Measurements from ENCODE around the gene ZNF574.
"Not testable (repeated sequence)": the region's sequence is repeated elsewhere in the genome, so short reads cannot be mapped to it uniquely, and the experiment has no call there.

ZNF574 gene

DNA sequence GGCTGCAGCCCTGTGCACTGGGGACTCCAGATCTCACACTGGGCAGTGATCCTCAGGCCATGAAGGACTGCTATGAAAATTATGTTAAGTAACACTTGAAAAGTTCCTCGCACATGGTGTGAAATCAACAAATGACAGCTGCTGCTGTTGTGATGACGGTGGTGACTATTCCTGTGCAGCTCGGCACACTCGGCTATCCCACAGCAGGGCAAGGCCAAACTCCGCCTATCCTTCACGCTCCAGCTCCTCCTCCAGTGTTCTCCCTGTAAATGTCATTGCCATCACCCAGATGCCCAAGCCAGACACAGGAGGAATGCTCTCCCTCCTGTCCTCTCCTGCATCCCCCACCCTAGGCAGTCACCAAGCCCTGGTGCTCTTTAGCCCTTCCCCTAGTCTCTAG, 37.3 kb upstream of the ZNF574 start:
- Histone ChIP-seq H3K27ac (replicated peaks) (no peak overlapping the region), H3K27me3 (ENCODE audit: insufficient read depth, poor library complexity, severe bottlenecking) (no peaks in the 10 kb centered on the region), H3K4me3 (replicated peaks; ENCODE audit: insufficient read depth, low read length) (no peak overlapping the region)
- TF ChIP-seq SPI1 (IDR thresholded peaks at IDR 0.05; ENCODE audit: borderline replicate concordance, low read depth), result no peak
- TF ChIP-seq GABPA (IDR thresholded peaks at IDR 0.05; ENCODE audit: low read depth), result no peak
- TF ChIP-seq, protein P1, sequence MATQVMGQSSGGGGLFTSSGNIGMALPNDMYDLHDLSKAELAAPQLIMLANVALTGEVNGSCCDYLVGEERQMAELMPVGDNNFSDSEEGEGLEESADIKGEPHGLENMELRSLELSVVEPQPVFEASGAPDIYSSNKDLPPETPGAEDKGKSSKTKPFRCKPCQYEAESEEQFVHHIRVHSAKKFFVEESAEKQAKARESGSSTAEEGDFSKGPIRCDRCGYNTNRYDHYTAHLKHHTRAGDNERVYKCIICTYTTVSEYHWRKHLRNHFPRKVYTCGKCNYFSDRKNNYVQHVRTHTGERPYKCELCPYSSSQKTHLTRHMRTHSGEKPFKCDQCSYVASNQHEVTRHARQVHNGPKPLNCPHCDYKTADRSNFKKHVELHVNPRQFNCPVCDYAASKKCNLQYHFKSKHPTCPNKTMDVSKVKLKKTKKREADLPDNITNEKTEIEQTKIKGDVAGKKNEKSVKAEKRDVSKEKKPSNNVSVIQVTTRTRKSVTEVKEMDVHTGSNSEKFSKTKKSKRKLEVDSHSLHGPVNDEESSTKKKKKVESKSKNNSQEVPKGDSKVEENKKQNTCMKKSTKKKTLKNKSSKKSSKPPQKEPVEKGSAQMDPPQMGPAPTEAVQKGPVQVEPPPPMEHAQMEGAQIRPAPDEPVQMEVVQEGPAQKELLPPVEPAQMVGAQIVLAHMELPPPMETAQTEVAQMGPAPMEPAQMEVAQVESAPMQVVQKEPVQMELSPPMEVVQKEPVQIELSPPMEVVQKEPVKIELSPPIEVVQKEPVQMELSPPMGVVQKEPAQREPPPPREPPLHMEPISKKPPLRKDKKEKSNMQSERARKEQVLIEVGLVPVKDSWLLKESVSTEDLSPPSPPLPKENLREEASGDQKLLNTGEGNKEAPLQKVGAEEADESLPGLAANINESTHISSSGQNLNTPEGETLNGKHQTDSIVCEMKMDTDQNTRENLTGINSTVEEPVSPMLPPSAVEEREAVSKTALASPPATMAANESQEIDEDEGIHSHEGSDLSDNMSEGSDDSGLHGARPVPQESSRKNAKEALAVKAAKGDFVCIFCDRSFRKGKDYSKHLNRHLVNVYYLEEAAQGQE (IDR thresholded peaks at IDR 0.05; ENCODE audit: insufficient replicate concordance, low read depth), result no peak
- TF ChIP-seq, protein P2, sequence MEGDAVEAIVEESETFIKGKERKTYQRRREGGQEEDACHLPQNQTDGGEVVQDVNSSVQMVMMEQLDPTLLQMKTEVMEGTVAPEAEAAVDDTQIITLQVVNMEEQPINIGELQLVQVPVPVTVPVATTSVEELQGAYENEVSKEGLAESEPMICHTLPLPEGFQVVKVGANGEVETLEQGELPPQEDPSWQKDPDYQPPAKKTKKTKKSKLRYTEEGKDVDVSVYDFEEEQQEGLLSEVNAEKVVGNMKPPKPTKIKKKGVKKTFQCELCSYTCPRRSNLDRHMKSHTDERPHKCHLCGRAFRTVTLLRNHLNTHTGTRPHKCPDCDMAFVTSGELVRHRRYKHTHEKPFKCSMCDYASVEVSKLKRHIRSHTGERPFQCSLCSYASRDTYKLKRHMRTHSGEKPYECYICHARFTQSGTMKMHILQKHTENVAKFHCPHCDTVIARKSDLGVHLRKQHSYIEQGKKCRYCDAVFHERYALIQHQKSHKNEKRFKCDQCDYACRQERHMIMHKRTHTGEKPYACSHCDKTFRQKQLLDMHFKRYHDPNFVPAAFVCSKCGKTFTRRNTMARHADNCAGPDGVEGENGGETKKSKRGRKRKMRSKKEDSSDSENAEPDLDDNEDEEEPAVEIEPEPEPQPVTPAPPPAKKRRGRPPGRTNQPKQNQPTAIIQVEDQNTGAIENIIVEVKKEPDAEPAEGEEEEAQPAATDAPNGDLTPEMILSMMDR (IDR thresholded peaks at IDR 0.05; ENCODE audit: insufficient read depth, low read length), result no peak
- TF ChIP-seq POLR2AphosphoS5 (IDR thresholded peaks at IDR 0.05; ENCODE audit: low read depth), result no peak
- DNase-seq (ENCODE audit: low read depth in 1 of 2, low spot score in 1 of 2), result no peak

DNA sequence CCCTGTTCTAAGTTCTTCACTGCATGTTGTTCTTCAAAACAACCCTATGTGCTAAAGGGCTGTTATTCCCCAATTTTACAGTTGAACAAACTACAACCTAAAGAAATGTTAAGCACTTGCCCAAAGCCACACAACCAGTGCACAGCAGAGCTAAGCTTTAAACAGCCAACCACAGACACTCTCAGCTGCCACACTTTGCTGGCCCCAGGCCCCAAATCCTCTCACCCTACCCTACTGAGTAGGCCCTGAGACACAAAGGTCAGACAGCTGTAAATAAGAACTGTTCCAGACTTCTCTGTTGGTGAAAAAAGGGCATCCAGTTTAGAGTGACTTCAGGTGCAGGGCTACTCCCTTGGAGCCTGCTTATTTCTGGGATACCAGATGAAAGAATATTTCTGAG, 35.9 kb upstream of the ZNF574 start:
- H3K4me3 ChIP-seq (replicated peaks; ENCODE audit: insufficient read depth, low read length), result no peak overlapping the region
- TF ChIP-seq SPI1 (IDR thresholded peaks at IDR 0.05; ENCODE audit: borderline replicate concordance, low read depth) (no peak), POLR2AphosphoS5 (IDR thresholded peaks at IDR 0.05; ENCODE audit: low read depth) (no peak), GABPA (IDR thresholded peaks at IDR 0.05; ENCODE audit: low read depth) (no peak)
- TF ChIP-seq, protein P1 (IDR thresholded peaks at IDR 0.05; ENCODE audit: insufficient replicate concordance, low read depth), result no peak
- TF ChIP-seq, protein P2 (IDR thresholded peaks at IDR 0.05; ENCODE audit: insufficient read depth, low read length), result no peak
- H3K27me3 ChIP-seq (ENCODE audit: insufficient read depth, poor library complexity, severe bottlenecking), result no peaks in the 10 kb centered on the region
- DNase-seq (ENCODE audit: low read depth in 1 of 2, low spot score in 1 of 2), result no peak
- H3K27ac ChIP-seq (replicated peaks), result no peak overlapping the region

DNA sequence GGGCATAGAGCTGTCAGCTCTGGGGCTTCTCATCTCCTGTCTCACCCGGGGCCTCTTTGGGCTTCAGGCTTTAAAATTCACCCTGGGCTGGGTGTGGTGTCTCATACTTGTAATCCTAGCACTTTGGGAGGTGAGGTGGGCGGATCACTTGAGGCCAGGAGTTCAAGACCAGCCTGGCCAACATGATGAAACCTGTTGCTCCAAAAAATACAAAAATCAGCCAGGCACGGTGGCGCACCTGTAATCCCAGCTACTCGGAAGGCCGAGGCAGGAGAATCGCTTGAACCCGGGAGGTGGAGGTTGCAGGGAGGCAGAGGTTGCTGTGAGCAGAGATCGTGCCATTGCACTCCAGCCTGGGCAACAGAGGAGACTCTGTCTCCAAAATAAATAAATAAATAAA, 35.5 kb upstream of the ZNF574 start:
- H3K4me3 ChIP-seq (replicated peaks; ENCODE audit: insufficient read depth, low read length); H3K27ac ChIP-seq (replicated peaks); DNase-seq (ENCODE audit: low read depth in 1 of 2, low spot score in 1 of 2); H3K27me3 ChIP-seq (ENCODE audit: insufficient read depth, poor library complexity, severe bottlenecking): not testable (repeated sequence)

DNA sequence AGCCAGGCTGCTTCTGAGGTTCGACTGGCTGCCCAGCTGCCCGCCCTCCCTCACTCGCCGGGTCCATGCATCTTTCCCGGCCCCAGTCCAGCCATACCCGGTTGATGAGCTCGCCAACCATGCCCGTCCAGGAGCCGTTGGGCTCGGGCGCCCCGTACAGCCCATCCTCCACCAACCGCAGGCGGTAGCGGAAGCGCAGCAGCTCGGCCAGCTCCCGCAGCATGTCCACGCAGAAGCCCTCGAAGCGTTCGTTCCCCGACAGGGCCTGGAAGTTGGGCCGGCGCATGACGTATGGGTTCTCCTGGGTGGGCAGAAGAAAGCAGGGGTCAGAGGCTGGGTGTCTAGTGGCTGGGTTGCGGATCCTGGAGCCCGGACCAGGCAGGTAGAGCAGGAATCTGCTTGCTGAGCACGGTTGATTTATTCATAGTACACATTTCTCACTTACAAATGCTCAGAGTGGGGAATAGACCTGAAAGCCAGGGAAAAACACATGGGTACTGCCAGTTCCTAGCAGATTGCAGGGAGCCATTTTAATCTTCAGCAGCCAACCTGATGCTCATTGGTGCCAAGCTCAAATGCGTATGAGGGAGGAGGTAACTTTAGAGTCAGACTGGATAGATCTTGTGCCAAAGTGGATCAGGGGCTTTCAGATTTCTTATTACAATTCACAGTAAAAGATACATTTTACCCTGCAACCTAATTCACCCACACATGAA, 33.4 kb upstream of the ZNF574 start:
- Histone ChIP-seq H3K4me3 (replicated peaks; ENCODE audit: insufficient read depth, low read length) (no peak overlapping the region), H3K27me3 (ENCODE audit: insufficient read depth, poor library complexity, severe bottlenecking) (no peaks in the 10 kb centered on the region), H3K27ac (replicated peaks) (no peak overlapping the region)
- TF ChIP-seq, protein P1 (IDR thresholded peaks at IDR 0.05; ENCODE audit: insufficient replicate concordance, low read depth), result no peak
- TF ChIP-seq GABPA (IDR thresholded peaks at IDR 0.05; ENCODE audit: low read depth) (no peak), SPI1 (IDR thresholded peaks at IDR 0.05; ENCODE audit: borderline replicate concordance, low read depth) (no peak), POLR2AphosphoS5 (IDR thresholded peaks at IDR 0.05; ENCODE audit: low read depth) (no peak)
- TF ChIP-seq, protein P2 (IDR thresholded peaks at IDR 0.05; ENCODE audit: insufficient read depth, low read length), result no peak
- no peak for DNase-seq (ENCODE audit: low read depth in 1 of 2, low spot score in 1 of 2)

Measured in HL-60 (cell line).